Right lobe of liver (tissue), 4 donors: ENCODE measurements around the gene SCGB2B2.

Source experiments
- CTCF ChIP-seq, 4 donors: fragments of 200-600 bp in 3 of 4; fragments of 450-650 bp in 1 of 4; IDR thresholded peaks; one replicate each; pipeline versions ENCODE4 v1.5.1 to v1.8.0; 2016 to 2022; ENCODE audit warnings: antibody characterized with exemption in 4 of 4, mild to moderate bottlenecking in 2 of 4
- POLR2A ChIP-seq: fragments of 450-650 bp; IDR thresholded peaks from one replicate; pipeline ENCODE4 v1.6.1; 2017; ENCODE audit warnings: antibody characterized with exemption, mild to moderate bottlenecking
- donor health status: DM: no; HTN: no; CAD: no.
- donor health status: DM: no; HTN: no; CAD: no.
- donor health status: DM: no; HTN: yes; CAD: no.

GRCh38 chr19:34675919-34676318 is 1.0 kb downstream of the SCGB2B2 start:
- no peak for TF ChIP-seq CTCF (IDR thresholded peaks at IDR 0.05)
- no peak for TF ChIP-seq POLR2A
